ENCODE results near the gene TMEM218. TPM values are rescaled to one million over a fixed set of nuclear protein-coding genes. Genes with fewer than 3 reads are reported as not detected.
A peak's percentile ranks its signal among the peaks of the same experiment; 100 is the strongest.

Gene TMEM218
- total RNA-seq, 1 donor from 2014 or later, result 33.8 TPM

- no peak for DNase-seq (ENCODE audit: low spot score)
These were observed 18.0 kb upstream of the TMEM218 start for GRCh38 chr11:125129316-125129993.

DNA sequence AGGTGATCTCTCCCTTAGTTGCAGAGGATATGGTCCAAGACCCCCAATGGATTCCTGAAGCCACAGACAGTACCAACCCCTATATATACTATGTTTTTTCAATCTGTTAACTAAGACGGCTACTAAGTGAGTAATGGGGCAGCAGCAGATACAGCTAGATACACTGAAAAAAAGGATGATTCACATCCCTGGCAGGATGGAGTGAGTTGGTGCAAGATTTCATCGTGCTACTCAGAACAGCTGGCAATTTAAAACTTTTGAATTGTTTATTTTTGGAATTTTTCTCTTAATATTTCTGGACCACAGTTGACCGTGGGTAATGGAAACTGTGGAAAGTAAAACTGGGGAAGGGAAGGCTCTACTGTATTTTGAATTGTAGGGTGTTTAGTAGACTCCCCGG, 17.0 kb upstream of the TMEM218 start:
- no peak for DNase-seq (ENCODE audit: low spot score)

DNA sequence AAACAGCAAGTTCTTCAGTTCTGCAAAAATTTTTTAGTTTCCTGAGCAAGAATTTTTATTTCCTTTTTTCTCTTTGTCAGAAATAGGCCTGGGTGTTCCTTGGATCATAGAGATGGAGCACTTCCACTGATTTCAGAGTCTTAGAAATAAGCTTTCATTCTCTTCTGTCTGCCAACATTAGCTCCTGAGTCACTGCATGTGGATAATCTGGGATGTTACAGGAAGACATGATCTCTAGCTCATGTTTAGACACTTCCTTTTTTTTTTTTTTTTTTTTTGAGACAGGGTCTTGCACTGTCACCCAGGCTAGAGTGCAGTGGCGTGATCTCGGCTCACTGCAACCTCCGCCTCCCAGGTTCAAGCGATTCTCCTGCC, 13.2 kb upstream of the TMEM218 start:
- no peak for DNase-seq (ENCODE audit: low spot score)

GRCh38 chr11:125123947-125124617, 12.7 kb upstream of the TMEM218 start:
- peak; percentile 71 for DNase-seq (ENCODE audit: low spot score)

DNA sequence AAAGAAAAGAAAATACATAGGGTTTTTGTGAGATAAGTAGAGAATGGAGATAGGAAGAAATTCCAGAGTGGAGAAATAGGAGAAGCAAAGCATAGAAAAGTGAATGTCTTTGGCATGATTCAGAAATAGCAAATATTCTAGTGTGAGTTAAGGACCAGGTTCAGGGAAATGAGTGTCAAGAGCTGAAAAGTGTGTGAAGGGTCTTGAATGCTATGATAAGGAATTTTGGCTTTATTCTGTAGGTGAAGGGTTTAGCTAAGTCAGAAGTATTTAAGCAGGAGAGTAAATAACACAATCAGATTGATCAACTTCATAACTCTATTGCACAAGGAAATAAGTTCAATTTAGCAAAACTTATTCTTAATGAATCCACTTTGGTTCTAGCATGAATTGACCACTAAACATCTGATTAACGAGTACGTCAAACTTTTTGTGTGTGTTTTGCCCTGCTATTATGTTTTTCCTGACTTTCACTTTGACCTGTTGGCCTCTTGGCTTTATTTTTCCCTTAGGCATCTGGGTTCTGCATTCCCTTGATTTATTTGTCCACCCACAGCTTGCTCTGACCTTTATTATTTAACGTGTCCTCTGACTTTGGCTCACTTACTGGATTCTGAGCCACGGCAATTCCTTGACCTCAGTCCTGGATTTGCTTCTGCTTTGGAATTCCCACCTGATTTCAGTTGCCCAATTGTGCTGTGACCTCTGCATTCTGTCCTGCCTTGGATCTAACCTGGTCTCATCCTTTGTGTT, 11.9 kb upstream of the TMEM218 start:
- no peak for DNase-seq (ENCODE audit: low spot score)

GRCh38 chr11:125117429-125117828, 6.0 kb upstream of the TMEM218 start:
- no peak for DNase-seq (ENCODE audit: low spot score)

DNA sequence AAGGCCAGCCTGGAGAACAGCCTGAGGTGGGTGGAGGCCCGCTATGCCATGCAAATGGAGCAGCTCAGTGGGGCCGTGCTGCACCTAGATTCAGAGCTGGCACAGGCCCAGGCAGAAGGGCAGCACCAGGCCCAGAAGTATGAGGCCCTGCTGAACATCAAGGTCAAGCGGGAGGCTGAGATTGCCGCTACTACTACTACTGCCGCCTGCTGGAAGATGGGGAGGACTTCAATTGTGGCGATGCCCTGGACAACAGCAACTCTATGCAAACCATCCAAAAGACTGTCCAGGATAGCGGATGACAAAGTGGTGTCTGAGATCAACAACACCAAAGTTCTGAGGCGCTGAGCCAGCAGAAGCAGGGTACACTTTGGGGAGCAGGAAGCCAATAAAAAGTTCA, 3.1 kb upstream of the TMEM218 start:
- DNase-seq (ENCODE audit: low spot score), result no peak

- no peak for DNase-seq (ENCODE audit: low spot score)
These were observed 780 bp upstream of the TMEM218 start for GRCh38 chr11:125112208-125112604.

- no peak for DNase-seq (ENCODE audit: low spot score)
These were observed 454 bp downstream of the TMEM218 start for GRCh38 chr11:125111001-125111342.

GRCh38 chr11:125110506-125110905, 920 bp downstream of the TMEM218 start:
- DNase-seq (ENCODE audit: low spot score), result no peak

GRCh38 chr11:125108469-125108868, 3.0 kb downstream of the TMEM218 start:
- no peak for DNase-seq (ENCODE audit: low spot score)

GRCh38 chr11:125105926-125106325, 5.5 kb downstream of the TMEM218 start:
- no peak for DNase-seq (ENCODE audit: low spot score)

- DNase-seq (ENCODE audit: low spot score), result no peak
These were observed 8.9 kb downstream of the TMEM218 start for GRCh38 chr11:125102510-125102909.

GRCh38 chr11:125102025-125102424, 9.4 kb downstream of the TMEM218 start:
- no peak for DNase-seq (ENCODE audit: low spot score)

GRCh38 chr11:125101596-125101995, 9.8 kb downstream of the TMEM218 start:
- no peak for DNase-seq (ENCODE audit: low spot score)

GRCh38 chr11:125100136-125100535, 11.3 kb downstream of the TMEM218 start:
- no peak for DNase-seq (ENCODE audit: low spot score)

GRCh38 chr11:125094731-125095130, 16.7 kb downstream of the TMEM218 start:
- no peak for DNase-seq (ENCODE audit: low spot score)

GRCh38 chr11:125093502-125093901, 17.9 kb downstream of the TMEM218 start:
- no peak for DNase-seq (ENCODE audit: low spot score)

- DNase-seq (ENCODE audit: low spot score), result no peak
These were observed 18.8 kb downstream of the TMEM218 start for GRCh38 chr11:125092669-125093068.

DNA sequence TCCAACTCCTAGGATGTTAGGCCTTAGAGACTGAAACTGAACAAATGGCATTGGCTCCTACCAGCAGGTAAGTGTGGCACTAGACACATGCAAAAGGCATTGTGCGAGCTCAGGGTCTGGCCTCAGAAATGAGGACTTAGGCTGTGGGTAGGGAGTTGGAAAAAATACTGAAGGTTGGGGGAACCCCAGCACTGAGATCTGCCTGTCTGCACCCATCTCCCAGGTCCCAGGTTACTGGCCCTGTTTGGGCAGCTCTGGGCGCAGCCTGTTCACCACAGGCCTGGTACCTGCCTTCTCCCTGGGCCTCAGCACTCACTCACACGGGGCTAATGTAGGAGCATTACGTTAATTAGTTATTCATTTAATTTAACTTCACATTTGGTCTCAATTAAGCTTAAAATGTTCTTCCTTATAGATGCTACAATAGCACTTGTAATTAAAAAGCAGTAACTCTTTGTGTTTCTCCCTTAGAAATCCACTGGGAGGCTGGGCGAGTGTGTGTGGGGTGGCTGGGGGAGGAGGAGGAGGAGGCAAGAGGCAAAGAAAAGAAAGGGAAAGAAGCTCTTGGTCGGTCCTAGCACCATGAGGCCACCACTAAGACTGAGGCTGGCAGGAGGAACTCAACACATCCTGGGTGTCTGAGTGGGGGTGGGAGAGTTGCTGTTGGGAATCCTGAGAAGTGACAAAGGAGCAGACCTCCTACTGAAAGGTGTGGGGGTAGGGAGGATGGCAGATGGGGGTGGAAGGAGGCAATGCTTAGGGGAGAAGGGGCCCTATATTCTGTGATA, 19.4 kb downstream of the TMEM218 start:
- DNase-seq (ENCODE audit: low spot score), result no peak

GRCh38 chr11:125091247-125091876, 20.1 kb downstream of the TMEM218 start:
- no peak for DNase-seq (ENCODE audit: low spot score)

DNA sequence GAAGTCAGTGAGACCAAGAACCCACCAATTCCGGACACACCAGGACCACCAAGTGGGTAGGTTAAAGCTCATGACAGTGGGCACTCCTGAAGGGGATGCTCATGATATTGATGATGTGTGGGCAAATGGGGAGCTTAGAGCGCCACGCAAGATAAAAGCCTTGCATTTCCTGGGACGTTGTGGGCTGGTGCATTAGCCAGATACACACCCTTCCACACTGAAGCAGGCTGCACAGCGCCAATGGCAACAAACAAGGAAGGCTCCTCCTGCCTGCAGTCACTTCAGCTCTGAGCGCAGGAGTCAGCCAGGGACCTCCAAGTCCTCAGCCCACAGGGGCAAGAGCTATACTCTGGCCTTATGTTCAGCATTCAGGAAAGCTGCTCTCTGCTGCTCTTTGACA, 20.6 kb downstream of the TMEM218 start:
- DNase-seq (ENCODE audit: low spot score), result no peak

Measured in ureter (tissue), 1 donor.